Endothelial cell of umbilical vein (primary cell): ENCODE data around the gene USH1G. TPM values are rescaled to one million over a fixed set of nuclear protein-coding genes. Genes with fewer than 3 reads are reported as not detected.

Source experiments
- BruUV-seq: library from RNA; stranded (reverse); fragments of 400-500 nt; replicated peaks from 2 replicates; lab custom pipeline; 2021; lab: Mats Ljungman, UMichigan
- CTCF ChIA-PET: fragments of 300-600, 350-600 bp; sonication (Branson Sonifier 250); formaldehyde crosslinking; loops from one replicate; lab custom pipeline; 2021; ENCODE audit warnings: antibody characterized with exemption, inconsistent platforms; lab: Charles Lee
- POLR2A ChIA-PET: fragments of 300-600, 350-600 bp; sonication (Branson Sonifier 250); formaldehyde crosslinking; loops from one replicate; lab custom pipeline; 2021; ENCODE audit warnings: antibody characterized with exemption, inconsistent platforms; lab: Charles Lee
- DNase-seq: peaks from one replicate; pipeline ENCODE4 v3.0.0-alpha.2; 2011; ENCODE audit warnings: low read depth, low spot score
- FAIRE-seq: peaks from 2 replicates; lab custom pipeline; 2011; peaks lifted over from hg19 to GRCh38; lab: Jason Lieb, UNC
- H2AFZ ChIP-seq: 2 replicates; pipeline ENCODE4 v1.6.0; 2012; ENCODE audit warnings: low read depth, low read length, control low read depth, inconsistent platforms
- H3K27ac ChIP-seq: 2 replicates; pipeline ENCODE4 v1.5.1; 2011; ENCODE audit warnings: low read depth, mild to moderate bottlenecking, control low read depth, low read length, moderate library complexity; ENCODE audit not compliant: insufficient read depth
- H3K27me3 ChIP-seq, 2 experiments: 2 replicates each; pipeline versions ENCODE4 v1.6.0 to v1.6.1; 2011; ENCODE audit warnings: low read length in 2 of 2, mixed read lengths in 1 of 2; ENCODE audit not compliant: control insufficient read depth in 2 of 2, insufficient read depth in 2 of 2
- H3K36me3 ChIP-seq, 2 experiments: 2 replicates in 1 of 2; 3 replicates in 1 of 2; pipeline ENCODE4 v1.5.1; 2011; ENCODE audit warnings: low read length in 2 of 2, mild to moderate bottlenecking in 1 of 2, moderate library complexity in 1 of 2; ENCODE audit not compliant: control insufficient read depth in 2 of 2, insufficient read depth in 2 of 2; ENCODE audit errors: extremely low read depth in 1 of 2
- H3K4me1 ChIP-seq: 3 replicates; pipeline ENCODE4 v1.5.1; 2011; ENCODE audit warnings: mild to moderate bottlenecking, low read length; ENCODE audit not compliant: control insufficient read depth, insufficient read depth; ENCODE audit errors: extremely low read depth
- H3K4me2 ChIP-seq: 2 replicates; pipeline ENCODE4 v1.6.1; 2011; ENCODE audit warnings: low read length, control low read depth, mixed read lengths; ENCODE audit not compliant: insufficient read depth
- H3K4me3 ChIP-seq, 3 experiments: fragments of 200-600 bp in 1 of 3; sonication (generic), shearing (Covaris generic) in 1 of 3; replicated peaks in 1 of 3; 2 replicates each; pipeline ENCODE4 v1.5.1; 2011 to 2016; ENCODE audit warnings: control low read depth in 3 of 3, low read length in 3 of 3, mild to moderate bottlenecking in 2 of 3, inconsistent platforms in 1 of 3, low read depth in 1 of 3, moderate library complexity in 1 of 3; ENCODE audit not compliant: insufficient read depth in 1 of 3
- H3K79me2 ChIP-seq: 2 replicates; pipeline ENCODE4 v1.6.0; 2012; ENCODE audit warnings: low read length, inconsistent platforms; ENCODE audit not compliant: control insufficient read depth, insufficient read depth
- H3K9ac ChIP-seq: replicated peaks from 2 replicates; pipeline ENCODE3; 2011; ENCODE audit warnings: low read length, control low read depth; ENCODE audit not compliant: insufficient read depth; ENCODE audit errors: extremely low read depth
- H3K9me1 ChIP-seq: replicated peaks from 3 replicates; pipeline ENCODE4 v1.6.0; 2011; ENCODE audit warnings: mild to moderate bottlenecking, low read length; ENCODE audit not compliant: control insufficient read depth, insufficient read depth; ENCODE audit errors: extremely low read depth
- H3K9me3 ChIP-seq: replicated peaks from 2 replicates; pipeline ENCODE4 v1.5.1; 2012; ENCODE audit warnings: low read length, inconsistent platforms; ENCODE audit not compliant: control insufficient read depth, insufficient read depth
- H4K20me1 ChIP-seq: replicated peaks from 2 replicates; pipeline ENCODE3; 2011; ENCODE audit warnings: mild to moderate bottlenecking, low read length; ENCODE audit not compliant: control insufficient read depth, insufficient read depth; ENCODE audit errors: extremely low read depth
- CTCF ChIP-seq, 2 donors: IDR thresholded peaks; 1 replicate in 1 of 2; 2 replicates in 1 of 2; pipeline ENCODE4 v1.5.1; 2011; ENCODE audit warnings: low read length in 2 of 2, mild to moderate bottlenecking in 2 of 2, moderate library complexity in 2 of 2, control low read depth in 1 of 2, inconsistent platforms in 1 of 2, low read depth in 1 of 2; ENCODE audit not compliant: insufficient read depth in 1 of 2; ENCODE audit errors: extremely low read depth in 1 of 2
- EZH2 ChIP-seq: IDR thresholded peaks from 2 replicates; pipeline ENCODE4 v1.6.1; 2012; ENCODE audit warnings: borderline replicate concordance, low read depth, mild to moderate bottlenecking, moderate library complexity, low read length, inconsistent platforms; ENCODE audit not compliant: severe bottlenecking
- FOS ChIP-seq: IDR thresholded peaks from 2 replicates; pipeline ENCODE4 v1.6.1; 2011; ENCODE audit warnings: mild to moderate bottlenecking, low read length, moderate library complexity, borderline replicate concordance; ENCODE audit not compliant: insufficient read depth
- JUN ChIP-seq: IDR thresholded peaks from 2 replicates; pipeline ENCODE4 v1.6.1; 2011; ENCODE audit warnings: borderline replicate concordance, low read depth; ENCODE audit not compliant: insufficient read length, insufficient read depth
- POLR2A ChIP-seq: IDR thresholded peaks from 2 replicates; pipeline ENCODE4 v1.6.1; 2012; ENCODE audit warnings: low read depth, mild to moderate bottlenecking, control low read depth, low read length
- POLR2AphosphoS5 ChIP-seq: IDR thresholded peaks from 2 replicates; pipeline ENCODE4 v1.6.1; 2012; ENCODE audit warnings: low read depth, mild to moderate bottlenecking, control low read depth, low read length, moderate library complexity; ENCODE audit not compliant: insufficient read depth
- dilution Hi-C: fragments of 300-500 bp; cut with MboI; formaldehyde crosslinking; loops from one replicate; pipeline ENCODE4 v1.15.0; 2019; ENCODE audit warnings: low sequenced_read_pairs; ENCODE audit not compliant: extremely low pct_ligation_motif_present
- intact Hi-C: fragments of 100-400 bp; cut with micrococcal nuclease; formaldehyde crosslinking; loops from one replicate; pipeline ENCODE4 v1.10.0; 2022
- polyA plus RNA-seq, 4 experiments: library from polyadenylated mRNA; depleted of rRNA in 3 of 4; stranded (reverse) in 3 of 4; unstranded in 1 of 4; fragments of >200 nt; gene quantifications; 2 replicates each; pipeline versions ENCODE4 v1.2.1 to v1.2.3, GENCODE V29; 2011 to 2012; ENCODE audit warnings: missing spikeins in 1 of 4
- total RNA-seq: library from RNA; stranded (reverse); gene quantifications from 2 replicates; pipeline ENCODE4 v1.2.3, GENCODE V29; 2021

Gene USH1G
- total and polyA plus RNA-seq, 2 donors (not counting 3 experiments of a cell fraction or from before 2014, with no cell fraction given): not detected

- Histone ChIP-seq H3K27ac (no peak overlapping the region), H3K4me1 (peaks cover 4% of the 10 kb centered on the region), H3K79me2 (no peaks in the 10 kb centered on the region), H4K20me1 (no peaks in the 10 kb centered on the region), H3K27me3 (peaks cover 30 to 37% of the 10 kb centered on the region in 2 experiments), H3K9ac (no peak overlapping the region), H2AFZ (no peak overlapping the region), H3K36me3 (no peaks in the 10 kb centered on the region), H3K9me1 (no peaks in the 10 kb centered on the region), H3K4me3 (no peak overlapping the region), H3K4me2 (no peak overlapping the region), H3K9me3 (no peaks in the 10 kb centered on the region)
- POLR2A ChIA-PET: no interaction called here
- CTCF ChIA-PET: interaction anchor here (1.0 to 3.7 kb wide), 3 partner anchors 37 to 281 kb away, joined by 3 to 23 read pairs (median 10); no protein-coding TSS in a partner anchor
- intact Hi-C loops (loop anchor here (5.0 kb wide), 1 partner anchor 282 kb away; no protein-coding TSS in a partner anchor), dilution Hi-C loops (no loop called here)
- no peak for TF ChIP-seq POLR2A
- TF ChIP-seq JUN: no peak
- no peak for TF ChIP-seq POLR2AphosphoS5
- no peak for TF ChIP-seq FOS
- no peak for TF ChIP-seq EZH2
- no peak for FAIRE-seq
- no TSS peak for BruUV-seq
- no peak for DNase-seq
Measured at GRCh38 chr17:74920642-74921025, 2.4 kb downstream of the USH1G start.

GRCh38 chr17:74920306-74920620 lies 2.8 kb downstream of the USH1G start:
- Histone ChIP-seq H3K9me1 (no peaks in the 10 kb centered on the region), H4K20me1 (no peaks in the 10 kb centered on the region), H3K79me2 (no peaks in the 10 kb centered on the region), H2AFZ (no peak overlapping the region), H3K36me3 (no peaks in the 10 kb centered on the region), H3K9me3 (no peaks in the 10 kb centered on the region), H3K4me3 (no peak overlapping the region), H3K27me3 (peaks cover 26 to 33% of the 10 kb centered on the region in 2 experiments), H3K9ac (no peak overlapping the region), H3K4me1 (peaks cover 4% of the 10 kb centered on the region), H3K27ac (no peak overlapping the region), H3K4me2 (no peak overlapping the region)
- CTCF ChIA-PET: interaction anchor here (1.0 to 3.7 kb wide), 4 partner anchors 29 to 281 kb away, joined by 3 to 23 read pairs (median 8); no protein-coding TSS in a partner anchor
- DNase-seq: no peak
- no peak for TF ChIP-seq CTCF (IDR thresholded peaks at IDR 0.05; ENCODE audit: extremely low read depth in 1 of 2, insufficient read depth in 1 of 2, low read depth in 1 of 2, low read length in 2 of 2)
- peak; percentile 5 for TF ChIP-seq EZH2
- intact Hi-C loops: loop anchor here (5.0 kb wide), 1 partner anchor 282 kb away; no protein-coding TSS in a partner anchor
- POLR2A ChIA-PET: no interaction called here
- no TSS peak for BruUV-seq
- dilution Hi-C loops: no loop called here
- FAIRE-seq: no peak
